SK-N-SH (cell line): ENCODE measurements around the gene CEP131. TPM values are rescaled to one million over a fixed set of nuclear protein-coding genes. Genes with fewer than 3 reads are reported as not detected.

Experiments
- CTCF ChIA-PET: fragments of 300-600, 350-600 bp; formaldehyde crosslinking; extraction: SDS; loops from one replicate; lab custom pipeline; 2021; lab: Yijun Ruan, JAX
- POLR2A ChIA-PET: fragments of 350-600 bp; sonication (Branson Sonifier 250); formaldehyde crosslinking; extraction: SDS; loops from one replicate; lab custom pipeline; 2020; ENCODE audit warnings: antibody characterized with exemption, inconsistent platforms; lab: Yijun Ruan, JAX
- DNase-seq: peaks from one replicate; pipeline ENCODE4 v3.0.0; 2012
- H2AFZ ChIP-seq: fragments of 200-600 bp; sonication (generic); 2 replicates; pipeline ENCODE4 v1.8.1; 2016; ENCODE audit warnings: antibody characterized with exemption, mild to moderate bottlenecking, low read depth
- H3F3A ChIP-seq: fragments of 200-600 bp; sonication (generic); replicated peaks from 2 replicates; pipeline ENCODE3; 2016; ENCODE audit warnings: antibody characterized with exemption, mild to moderate bottlenecking; ENCODE audit not compliant: insufficient read depth
- H3K27ac ChIP-seq, 2 experiments: fragments of 200-500 bp in 1 of 2; fragments of 200-600 bp in 1 of 2; sonication (Bioruptor generic) in 1 of 2; sonication (generic), shearing (Covaris generic) in 1 of 2; 2 replicates each; pipeline versions ENCODE4 v1.5.1 to v1.6.1; 2014 to 2016; ENCODE audit warnings: low read depth in 2 of 2, inconsistent platforms in 1 of 2, low read length in 1 of 2, mild to moderate bottlenecking in 1 of 2, mixed read lengths in 1 of 2
- H3K27me3 ChIP-seq: fragments of 200-600 bp; sonication (generic), shearing (Covaris generic); 2 replicates; pipeline ENCODE4 v1.6.1; 2016; ENCODE audit warnings: mixed run types; ENCODE audit not compliant: insufficient read depth
- H3K36me3 ChIP-seq, 2 experiments: fragments of 200-500 bp in 1 of 2; fragments of 200-600 bp in 1 of 2; sonication (Bioruptor generic) in 1 of 2; sonication (generic) in 1 of 2; replicated peaks in 1 of 2; 2 replicates each; pipeline versions ENCODE3 to v1.5.1; 2014 to 2016; ENCODE audit warnings: low read length in 1 of 2, mild to moderate bottlenecking in 1 of 2; ENCODE audit not compliant: insufficient read depth in 2 of 2, control insufficient read depth in 1 of 2
- H3K4me1 ChIP-seq, 2 experiments: fragments of 200-500 bp in 1 of 2; fragments of 200-600 bp in 1 of 2; sonication (Bioruptor generic) in 1 of 2; sonication (generic), shearing (Covaris generic) in 1 of 2; 2 replicates each; pipeline versions ENCODE4 v1.5.1 to v1.6.1; 2014 to 2016; ENCODE audit warnings: low read depth in 1 of 2, low read length in 1 of 2, mixed run types in 1 of 2; ENCODE audit not compliant: insufficient read depth in 2 of 2, control insufficient read depth in 1 of 2
- H3K4me2 ChIP-seq: fragments of 200-600 bp; sonication (generic), shearing (Covaris generic); 2 replicates; pipeline ENCODE4 v1.6.1; 2017; ENCODE audit warnings: mixed run types
- H3K4me3 ChIP-seq, 2 experiments: fragments of 200-500 bp in 1 of 2; fragments of 200-600 bp in 1 of 2; sonication (Bioruptor generic) in 1 of 2; sonication (generic), shearing (Covaris generic) in 1 of 2; 2 replicates each; pipeline versions ENCODE4 v1.5.1 to v1.8.1; 2014 to 2016; ENCODE audit warnings: low read depth in 2 of 2, inconsistent platforms in 1 of 2, low read length in 1 of 2, mild to moderate bottlenecking in 1 of 2, mixed read lengths in 1 of 2, moderate library complexity in 1 of 2
- H3K79me2 ChIP-seq: fragments of 200-600 bp; sonication (generic); 2 replicates; pipeline ENCODE4 v1.8.1; 2017; ENCODE audit warnings: mild to moderate bottlenecking; ENCODE audit not compliant: insufficient read depth
- H3K9ac ChIP-seq: fragments of 200-600 bp; sonication (generic); 2 replicates; pipeline ENCODE4 v1.6.1; 2017; ENCODE audit warnings: mixed run types
- H3K9me2 ChIP-seq: fragments of 200-600 bp; sonication (generic); 2 replicates; pipeline ENCODE4 v1.6.1; 2017; ENCODE audit warnings: mixed run types
- H3K9me3 ChIP-seq: fragments of 200-600 bp; sonication (generic); 2 replicates; pipeline ENCODE4 v1.6.1; 2017; ENCODE audit warnings: mixed run types, mild to moderate bottlenecking, moderate library complexity
- H4K20me1 ChIP-seq: fragments of 200-600 bp; sonication (generic); 2 replicates; pipeline ENCODE4 v1.6.1; 2017; ENCODE audit warnings: mild to moderate bottlenecking, mixed run types; ENCODE audit not compliant: insufficient read depth
- EP300 ChIP-seq, 2 experiments: IDR thresholded peaks; 2 replicates each; pipeline versions ENCODE4 v1.4.0 to v1.6.1; 2012; ENCODE audit warnings: borderline replicate concordance in 1 of 2, low read depth in 1 of 2, low read length in 1 of 2
- FOSL2 ChIP-seq: IDR thresholded peaks from 2 replicates; pipeline ENCODE4 v1.4.0; 2012; ENCODE audit warnings: low read depth, mild to moderate bottlenecking, moderate library complexity, borderline replicate concordance
- FOXM1 ChIP-seq: IDR thresholded peaks from 2 replicates; pipeline ENCODE4 v1.4.0; 2012; ENCODE audit warnings: low read depth, mild to moderate bottlenecking
- GABPA ChIP-seq: IDR thresholded peaks from 2 replicates; pipeline ENCODE4 v1.4.0; 2012; ENCODE audit warnings: low read depth, mild to moderate bottlenecking
- GATA2 ChIP-seq: sonication (generic); formaldehyde crosslinking; IDR thresholded peaks from 2 replicates; pipeline ENCODE4 v1.5.0; 2020; ENCODE audit warnings: mild to moderate bottlenecking, missing genetic modification reagents
- MEF2A ChIP-seq: IDR thresholded peaks from 2 replicates; pipeline ENCODE4 v1.4.0; 2012; ENCODE audit warnings: low read depth, borderline replicate concordance
- NFIC ChIP-seq: IDR thresholded peaks from 2 replicates; pipeline ENCODE4 v1.4.0; 2012; ENCODE audit warnings: borderline replicate concordance
- POLR2AphosphoS5 ChIP-seq: IDR thresholded peaks from 2 replicates; pipeline ENCODE4 v1.6.1; 2012; ENCODE audit warnings: low read depth, low read length
- RCOR1 ChIP-seq: fragments of 150-350 bp; IDR thresholded peaks from 2 replicates; pipeline ENCODE4 v1.6.1; 2017; ENCODE audit warnings: antibody characterized with exemption, low read length
- RXRA ChIP-seq: IDR thresholded peaks from 2 replicates; pipeline ENCODE4 v1.4.0; 2012; ENCODE audit warnings: low read depth, mild to moderate bottlenecking, borderline replicate concordance
- SIN3A ChIP-seq: IDR thresholded peaks from 2 replicates; pipeline ENCODE4 v1.6.1; 2012; ENCODE audit warnings: low read depth, mild to moderate bottlenecking, low read length, moderate library complexity, borderline replicate concordance
- WGBS: methylation state at CpG from one replicate; pipeline ENCODE4 v1.1.6; 2017; ENCODE audit warnings: low lambda C conversion rate; 5-methylcytosine and 5-hydroxymethylcytosine counted together
- polyA plus RNA-seq, 3 experiments: library from polyadenylated mRNA; depleted of rRNA; stranded (reverse); fragments of >200 nt; gene quantifications; 2 replicates each; pipeline ENCODE4 v1.2.3, GENCODE V29; 2012
- TF ChIP-seq, protein P1 (sequence below): IDR thresholded peaks from 2 replicates; pipeline ENCODE4; 2012
- TF ChIP-seq, protein P2 (sequence below): IDR thresholded peaks from 2 replicates; pipeline ENCODE4 v1.6.1; 2012; ENCODE audit warnings: mild to moderate bottlenecking, low read depth, low read length, moderate library complexity
- TF ChIP-seq, protein P3 (sequence below): IDR thresholded peaks from 2 replicates; pipeline ENCODE4 v1.4.0; 2012; ENCODE audit warnings: low read depth
- TF ChIP-seq, protein P4 (sequence below): fragments of 150-350 bp; IDR thresholded peaks from 2 replicates; pipeline ENCODE4 v1.6.1; 2017; ENCODE audit warnings: antibody characterized with exemption, low read length, low read depth, borderline replicate concordance

Gene CEP131
- polyA plus RNA-seq, 1 of the 3 experiments (the other 2 are of a cell fraction), result 34.8 TPM

DNA sequence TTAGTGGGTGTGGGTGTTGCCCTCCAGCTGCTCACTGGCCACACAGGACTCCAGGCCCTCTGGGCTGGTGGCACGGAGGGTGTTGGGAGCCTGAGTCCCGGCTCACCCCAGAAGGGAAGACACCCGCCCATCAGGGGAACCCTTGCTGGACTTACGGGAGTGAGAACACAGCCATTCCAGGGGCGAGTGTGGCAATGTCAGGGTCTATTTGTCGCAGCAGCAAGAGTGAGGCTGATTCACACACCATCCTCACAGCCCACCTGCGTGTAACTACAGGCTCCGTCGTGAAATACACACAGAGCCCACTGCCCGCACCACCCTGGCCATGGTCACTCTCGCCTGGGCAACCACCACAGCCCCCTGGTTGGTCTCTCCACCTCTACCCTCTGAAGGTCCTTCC, 39.0 kb downstream of the CEP131 start:
- Histone ChIP-seq H3K9ac (no peak overlapping the region), H3K4me3 (no peak overlapping the region), H3K9me2 (no peaks in the 10 kb centered on the region), H3K36me3 (no peaks in the 10 kb centered on the region), H3F3A (peaks cover 5% of the 10 kb centered on the region), H4K20me1 (no peaks in the 10 kb centered on the region), H3K4me2 (no peak overlapping the region), H3K9me3 (no peaks in the 10 kb centered on the region), H2AFZ (no peak overlapping the region), H3K27me3 (no peaks in the 10 kb centered on the region), H3K4me1 (peaks cover 0 to 7% of the 10 kb centered on the region in 2 experiments; a peak in 1 of 4 replicates), H3K79me2 (no peaks in the 10 kb centered on the region), H3K27ac (no peak overlapping the region)
- DNase-seq, result no peak
- POLR2A ChIA-PET, result no interaction called here
- WGBS, result 76% methylated on average over 8 of the region's 11 CpGs
- TF ChIP-seq GABPA (no peak), NFIC (no peak), FOXM1 (no peak), POLR2AphosphoS5 (no peak), RXRA (no peak), MEF2A (no peak), SIN3A (no peak), EP300 (IDR thresholded peaks at IDR 0.05; ENCODE audit: borderline replicate concordance in 1 of 2, low read depth in 1 of 2, low read length in 1 of 2) (no peak), GATA2 (no peak), RCOR1 (no peak)
- TF ChIP-seq, protein P1, sequence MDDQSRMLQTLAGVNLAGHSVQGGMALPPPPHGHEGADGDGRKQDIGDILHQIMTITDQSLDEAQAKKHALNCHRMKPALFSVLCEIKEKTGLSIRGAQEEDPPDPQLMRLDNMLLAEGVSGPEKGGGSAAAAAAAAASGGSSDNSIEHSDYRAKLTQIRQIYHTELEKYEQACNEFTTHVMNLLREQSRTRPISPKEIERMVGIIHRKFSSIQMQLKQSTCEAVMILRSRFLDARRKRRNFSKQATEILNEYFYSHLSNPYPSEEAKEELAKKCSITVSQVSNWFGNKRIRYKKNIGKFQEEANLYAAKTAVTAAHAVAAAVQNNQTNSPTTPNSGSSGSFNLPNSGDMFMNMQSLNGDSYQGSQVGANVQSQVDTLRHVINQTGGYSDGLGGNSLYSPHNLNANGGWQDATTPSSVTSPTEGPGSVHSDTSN, result no peak
- TF ChIP-seq, protein P2, sequence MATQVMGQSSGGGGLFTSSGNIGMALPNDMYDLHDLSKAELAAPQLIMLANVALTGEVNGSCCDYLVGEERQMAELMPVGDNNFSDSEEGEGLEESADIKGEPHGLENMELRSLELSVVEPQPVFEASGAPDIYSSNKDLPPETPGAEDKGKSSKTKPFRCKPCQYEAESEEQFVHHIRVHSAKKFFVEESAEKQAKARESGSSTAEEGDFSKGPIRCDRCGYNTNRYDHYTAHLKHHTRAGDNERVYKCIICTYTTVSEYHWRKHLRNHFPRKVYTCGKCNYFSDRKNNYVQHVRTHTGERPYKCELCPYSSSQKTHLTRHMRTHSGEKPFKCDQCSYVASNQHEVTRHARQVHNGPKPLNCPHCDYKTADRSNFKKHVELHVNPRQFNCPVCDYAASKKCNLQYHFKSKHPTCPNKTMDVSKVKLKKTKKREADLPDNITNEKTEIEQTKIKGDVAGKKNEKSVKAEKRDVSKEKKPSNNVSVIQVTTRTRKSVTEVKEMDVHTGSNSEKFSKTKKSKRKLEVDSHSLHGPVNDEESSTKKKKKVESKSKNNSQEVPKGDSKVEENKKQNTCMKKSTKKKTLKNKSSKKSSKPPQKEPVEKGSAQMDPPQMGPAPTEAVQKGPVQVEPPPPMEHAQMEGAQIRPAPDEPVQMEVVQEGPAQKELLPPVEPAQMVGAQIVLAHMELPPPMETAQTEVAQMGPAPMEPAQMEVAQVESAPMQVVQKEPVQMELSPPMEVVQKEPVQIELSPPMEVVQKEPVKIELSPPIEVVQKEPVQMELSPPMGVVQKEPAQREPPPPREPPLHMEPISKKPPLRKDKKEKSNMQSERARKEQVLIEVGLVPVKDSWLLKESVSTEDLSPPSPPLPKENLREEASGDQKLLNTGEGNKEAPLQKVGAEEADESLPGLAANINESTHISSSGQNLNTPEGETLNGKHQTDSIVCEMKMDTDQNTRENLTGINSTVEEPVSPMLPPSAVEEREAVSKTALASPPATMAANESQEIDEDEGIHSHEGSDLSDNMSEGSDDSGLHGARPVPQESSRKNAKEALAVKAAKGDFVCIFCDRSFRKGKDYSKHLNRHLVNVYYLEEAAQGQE, result no peak
- TF ChIP-seq, protein P3, sequence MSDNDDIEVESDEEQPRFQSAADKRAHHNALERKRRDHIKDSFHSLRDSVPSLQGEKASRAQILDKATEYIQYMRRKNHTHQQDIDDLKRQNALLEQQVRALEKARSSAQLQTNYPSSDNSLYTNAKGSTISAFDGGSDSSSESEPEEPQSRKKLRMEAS, result no peak
- CTCF ChIA-PET, result no interaction called here

DNA sequence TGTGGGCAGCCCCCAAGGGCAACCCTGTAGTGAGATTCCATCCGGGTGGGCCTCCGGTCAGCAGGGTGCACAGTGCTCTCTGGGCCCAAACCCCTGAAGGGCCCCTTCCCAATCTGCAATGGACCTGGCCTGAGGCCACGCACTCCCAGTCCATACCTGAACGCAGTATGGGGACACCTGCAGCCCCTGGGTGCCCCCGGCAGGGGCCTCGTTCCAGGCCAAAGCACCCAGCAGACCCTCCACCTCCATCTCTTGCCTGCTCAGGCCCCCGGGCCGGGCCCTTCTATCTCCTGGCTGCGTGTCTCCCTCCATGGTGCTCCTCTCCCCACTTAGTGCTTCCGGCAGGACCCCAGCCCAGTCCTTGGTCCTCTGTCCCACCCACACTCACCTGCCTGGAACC, 39.4 kb downstream of the CEP131 start:
- no peak for TF ChIP-seq GATA2
- TF ChIP-seq, protein P4, sequence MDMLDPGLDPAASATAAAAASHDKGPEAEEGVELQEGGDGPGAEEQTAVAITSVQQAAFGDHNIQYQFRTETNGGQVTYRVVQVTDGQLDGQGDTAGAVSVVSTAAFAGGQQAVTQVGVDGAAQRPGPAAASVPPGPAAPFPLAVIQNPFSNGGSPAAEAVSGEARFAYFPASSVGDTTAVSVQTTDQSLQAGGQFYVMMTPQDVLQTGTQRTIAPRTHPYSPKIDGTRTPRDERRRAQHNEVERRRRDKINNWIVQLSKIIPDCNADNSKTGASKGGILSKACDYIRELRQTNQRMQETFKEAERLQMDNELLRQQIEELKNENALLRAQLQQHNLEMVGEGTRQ, result no peak
- TF ChIP-seq FOSL2, result no peak
- Histone ChIP-seq H3K4me2 (no peak overlapping the region), H3F3A (peaks cover 5% of the 10 kb centered on the region), H3K27ac (no peak overlapping the region), H3K79me2 (no peaks in the 10 kb centered on the region), H3K9me2 (no peaks in the 10 kb centered on the region), H2AFZ (no peak overlapping the region), H4K20me1 (no peaks in the 10 kb centered on the region), H3K27me3 (no peaks in the 10 kb centered on the region), H3K4me3 (no peak overlapping the region), H3K4me1 (peaks cover 0 to 7% of the 10 kb centered on the region in 2 experiments; a peak in 1 of 4 replicates), H3K36me3 (no peaks in the 10 kb centered on the region), H3K9me3 (no peaks in the 10 kb centered on the region), H3K9ac (no peak overlapping the region)
- WGBS, result 82% methylated on average over 9 of the region's 10 CpGs
- DNase-seq, result no peak
- POLR2A ChIA-PET, result no interaction called here
- CTCF ChIA-PET, result interaction anchor here (1.9 kb wide), 1 partner anchor 41 kb away, joined by 9 read pairs; no protein-coding TSS in a partner anchor
